Prostate gland (tissue), 2 donors: ENCODE data around the gene DNM3.

Experiments used
- POLR2AphosphoS5 ChIP-seq: sonication (generic); formaldehyde crosslinking; IDR thresholded peaks from one replicate; pipeline ENCODE4 v1.6.1; 2017; ENCODE audit warnings: antibody characterized with exemption
- TF ChIP-seq, protein P1 (sequence below), 4 experiments: fragments of 200-600 bp in 2 of 4; fragments of 450-650 bp in 2 of 4; sonication (generic) in 2 of 4; IDR thresholded peaks; 1 replicate in 3 of 4; 2 replicates in 1 of 4; pipeline ENCODE4 v1.5.1; 2016 to 2019; ENCODE audit warnings: antibody characterized with exemption in 4 of 4, mild to moderate bottlenecking in 2 of 4, moderate library complexity in 2 of 4

DNA sequence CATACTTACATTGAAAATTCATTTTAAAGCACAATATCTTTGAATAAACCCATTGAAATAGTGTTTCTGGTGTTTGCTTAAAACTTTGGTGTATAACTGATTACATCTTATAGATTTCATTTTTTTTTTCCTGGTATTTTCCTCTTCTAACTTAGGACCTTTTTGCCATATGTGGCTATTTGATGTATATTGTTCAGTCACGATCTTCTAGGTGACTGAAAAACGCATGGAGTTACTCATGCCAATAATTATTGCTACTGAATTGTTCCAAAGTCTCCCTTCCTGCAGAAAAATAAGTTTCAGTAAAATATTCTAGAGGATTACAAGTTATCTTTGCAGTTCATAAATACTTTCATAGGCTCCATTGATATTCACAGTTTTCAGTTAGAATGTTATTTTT, 556.3 kb downstream of the DNM3 start:
- TF ChIP-seq, protein P1, sequence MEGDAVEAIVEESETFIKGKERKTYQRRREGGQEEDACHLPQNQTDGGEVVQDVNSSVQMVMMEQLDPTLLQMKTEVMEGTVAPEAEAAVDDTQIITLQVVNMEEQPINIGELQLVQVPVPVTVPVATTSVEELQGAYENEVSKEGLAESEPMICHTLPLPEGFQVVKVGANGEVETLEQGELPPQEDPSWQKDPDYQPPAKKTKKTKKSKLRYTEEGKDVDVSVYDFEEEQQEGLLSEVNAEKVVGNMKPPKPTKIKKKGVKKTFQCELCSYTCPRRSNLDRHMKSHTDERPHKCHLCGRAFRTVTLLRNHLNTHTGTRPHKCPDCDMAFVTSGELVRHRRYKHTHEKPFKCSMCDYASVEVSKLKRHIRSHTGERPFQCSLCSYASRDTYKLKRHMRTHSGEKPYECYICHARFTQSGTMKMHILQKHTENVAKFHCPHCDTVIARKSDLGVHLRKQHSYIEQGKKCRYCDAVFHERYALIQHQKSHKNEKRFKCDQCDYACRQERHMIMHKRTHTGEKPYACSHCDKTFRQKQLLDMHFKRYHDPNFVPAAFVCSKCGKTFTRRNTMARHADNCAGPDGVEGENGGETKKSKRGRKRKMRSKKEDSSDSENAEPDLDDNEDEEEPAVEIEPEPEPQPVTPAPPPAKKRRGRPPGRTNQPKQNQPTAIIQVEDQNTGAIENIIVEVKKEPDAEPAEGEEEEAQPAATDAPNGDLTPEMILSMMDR (IDR thresholded peaks at IDR 0.05): no peak
- no peak for TF ChIP-seq POLR2AphosphoS5
